ENCODE data around the gene C3orf20. TPM values are rescaled to one million over a fixed set of nuclear protein-coding genes. Genes with fewer than 3 reads are reported as not detected.
"Not testable (repeated sequence)": the region's sequence is repeated elsewhere in the genome, so short reads cannot be mapped to it uniquely, and the experiment has no call there.

C3orf20 gene
- total RNA-seq, 1 experiment from 2014 or later, result 0.03 TPM

DNA sequence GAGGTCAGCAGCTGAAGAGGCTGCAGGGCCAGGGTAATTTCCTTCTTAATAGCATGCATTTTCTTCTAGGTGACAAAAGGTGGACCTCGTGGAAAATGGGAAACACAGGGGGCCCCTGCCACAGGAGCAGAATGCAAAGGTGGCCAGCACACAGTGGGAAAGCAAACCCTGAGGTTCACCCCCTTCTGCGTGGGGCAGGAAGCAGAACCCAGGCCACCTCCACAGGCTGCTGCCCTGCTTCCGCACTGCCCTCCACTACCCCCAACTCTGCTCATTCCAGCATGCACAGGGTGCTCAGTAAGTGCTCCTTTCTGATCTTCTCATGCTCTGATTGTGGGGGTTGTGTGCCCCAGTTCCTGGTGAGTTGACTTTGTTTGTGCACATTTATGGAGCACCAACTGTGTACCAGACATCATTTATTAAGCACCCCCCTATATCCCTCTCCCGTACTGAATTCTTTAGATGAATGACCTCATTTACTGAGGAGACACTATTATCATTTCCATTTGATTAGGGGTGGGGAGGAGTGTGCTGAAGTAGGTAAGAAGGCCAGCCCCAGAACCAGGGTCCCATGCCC is 131.1 kb downstream of the C3orf20 start:
- no peaks in the 10 kb centered on the region for H3K36me3 ChIP-seq
- no peak for DNase-seq
- H3K4me3 ChIP-seq, result no peak overlapping the region
- H3K27me3 ChIP-seq, result peaks cover 4% of the 10 kb centered on the region; the same call in 1 of the 2 replicates
- no peaks in the 10 kb centered on the region for H3K9me3 ChIP-seq

DNA sequence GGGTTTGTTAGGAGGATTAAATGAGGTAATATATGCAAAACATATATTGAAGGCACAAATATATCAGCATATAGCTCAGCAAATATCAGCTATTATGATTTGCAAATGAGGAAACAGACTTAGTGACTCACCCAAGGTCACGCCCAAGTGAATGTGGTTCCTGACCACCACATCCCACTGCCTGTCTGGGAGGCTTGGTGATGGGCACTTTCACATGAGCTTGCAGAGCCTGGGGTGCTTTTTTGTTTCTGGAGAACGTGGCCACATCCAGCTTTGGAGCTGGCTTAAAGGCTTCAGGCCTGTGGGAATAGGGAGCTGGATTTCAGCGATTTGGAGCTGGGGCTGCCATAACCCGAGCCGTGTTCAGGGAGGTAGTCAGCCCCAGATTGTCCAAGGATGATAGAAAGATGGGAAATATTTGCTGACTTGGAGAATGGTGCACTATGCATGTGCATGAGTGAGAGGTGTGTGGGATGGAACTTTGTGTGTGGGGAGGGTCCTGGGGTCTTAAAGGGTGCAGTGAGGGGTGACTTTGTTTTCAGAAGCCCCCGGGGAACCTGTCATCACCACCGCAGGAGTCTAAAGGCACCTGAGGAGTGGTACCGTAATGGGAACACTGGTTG is 131.8 kb downstream of the C3orf20 start:
- DNase-seq, result no peak
- Histone ChIP-seq H3K9me3 (no peaks in the 10 kb centered on the region), H3K36me3 (no peaks in the 10 kb centered on the region), H3K27me3 (peaks cover 8% of the 10 kb centered on the region; the same call in 1 of the 2 replicates), H3K4me3 (no peak overlapping the region)

DNA sequence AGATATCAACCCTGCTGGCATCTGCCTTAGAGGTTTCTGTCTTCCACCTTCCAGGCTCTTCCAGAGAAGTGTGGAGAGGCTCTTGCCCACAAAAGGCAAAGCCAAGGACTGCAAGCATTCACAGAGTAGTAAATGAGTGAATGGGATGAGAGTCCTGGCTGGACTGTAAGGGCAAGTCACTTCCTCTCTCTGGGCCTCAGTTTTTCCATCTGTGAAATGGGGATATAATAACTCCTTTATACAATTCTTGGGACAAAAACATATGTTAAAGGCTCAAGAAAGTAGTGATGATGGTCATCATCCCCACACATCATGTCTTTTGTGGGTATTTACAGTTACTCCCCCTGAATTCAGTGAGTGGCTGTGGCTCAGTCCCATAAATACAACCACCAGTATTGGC is 133.1 kb downstream of the C3orf20 start:
- no peak overlapping the region for H3K4me3 ChIP-seq
- H3K9me3 ChIP-seq, result no peaks in the 10 kb centered on the region
- H3K36me3 ChIP-seq, result no peaks in the 10 kb centered on the region
- no peak for DNase-seq
- peaks cover 8% of the 10 kb centered on the region; the same call in 1 of the 2 replicates for H3K27me3 ChIP-seq

DNA sequence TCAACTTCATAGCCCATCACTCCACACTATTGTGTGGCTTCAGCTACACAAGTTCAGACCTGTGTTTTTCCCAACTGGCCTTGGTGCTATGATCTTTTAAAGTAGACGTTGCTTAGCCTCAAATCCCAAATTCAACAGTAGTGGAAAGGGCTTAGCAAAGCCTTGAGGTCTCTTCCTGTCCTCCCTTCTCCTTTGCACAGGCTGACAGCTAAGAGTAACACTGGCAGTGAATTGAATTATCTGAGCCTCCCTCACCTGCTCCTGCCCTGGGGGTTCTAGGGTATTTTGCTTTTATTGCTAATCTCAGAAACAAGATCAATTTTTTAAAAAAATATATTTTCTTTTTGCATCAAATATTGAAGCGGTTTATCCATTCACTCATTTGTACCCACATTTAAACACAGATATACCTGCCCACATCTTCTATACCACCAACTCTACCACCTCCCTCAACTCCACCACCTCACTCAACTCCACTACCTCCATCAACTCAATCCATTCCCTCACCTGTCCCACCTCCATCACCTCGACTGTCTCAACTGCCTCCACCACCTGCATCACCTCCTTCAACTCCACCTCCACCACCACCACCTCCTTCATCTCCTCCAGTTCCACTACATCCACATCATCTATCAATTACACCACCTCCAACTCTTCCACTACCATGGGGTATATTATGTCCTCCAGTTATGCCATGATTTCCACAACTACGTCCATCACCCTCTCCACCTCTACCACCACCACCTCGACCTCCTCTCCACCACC is 133.7 kb downstream of the C3orf20 start:
- DNase-seq, result no peak
- peaks cover 8% of the 10 kb centered on the region; the same call in 1 of the 2 replicates for H3K27me3 ChIP-seq
- H3K4me3 ChIP-seq, result no peak overlapping the region

DNA sequence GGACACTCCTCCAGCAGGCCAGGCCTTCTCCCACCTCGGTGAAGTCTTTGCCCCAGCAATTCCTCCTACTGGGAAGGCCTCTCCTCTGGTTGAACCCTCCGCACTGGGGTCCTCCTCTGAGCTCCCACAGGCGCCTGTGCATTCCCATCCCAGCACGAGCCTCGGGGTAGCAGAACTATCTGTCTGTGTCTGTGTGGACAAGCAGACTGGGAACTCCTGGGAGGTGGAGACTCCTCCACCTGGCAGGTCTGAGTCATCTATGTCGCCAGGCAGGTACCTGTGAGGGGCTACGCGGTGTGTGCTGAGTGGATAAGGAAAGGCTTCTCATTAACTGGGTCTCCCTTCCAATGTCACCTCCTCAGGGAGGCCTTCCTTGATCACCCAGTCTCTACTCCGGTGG is 134.7 kb downstream of the C3orf20 start:
- not testable (repeated sequence) for DNase-seq, H3K9me3 ChIP-seq, H3K36me3 ChIP-seq, H3K27me3 ChIP-seq, H3K4me3 ChIP-seq

More for the DNA sequence above, 133.7 kb downstream of the C3orf20 start:
- Histone ChIP-seq H3K36me3 (no peaks in the 10 kb centered on the region), H3K9me3 (no peaks in the 10 kb centered on the region)

DNA sequence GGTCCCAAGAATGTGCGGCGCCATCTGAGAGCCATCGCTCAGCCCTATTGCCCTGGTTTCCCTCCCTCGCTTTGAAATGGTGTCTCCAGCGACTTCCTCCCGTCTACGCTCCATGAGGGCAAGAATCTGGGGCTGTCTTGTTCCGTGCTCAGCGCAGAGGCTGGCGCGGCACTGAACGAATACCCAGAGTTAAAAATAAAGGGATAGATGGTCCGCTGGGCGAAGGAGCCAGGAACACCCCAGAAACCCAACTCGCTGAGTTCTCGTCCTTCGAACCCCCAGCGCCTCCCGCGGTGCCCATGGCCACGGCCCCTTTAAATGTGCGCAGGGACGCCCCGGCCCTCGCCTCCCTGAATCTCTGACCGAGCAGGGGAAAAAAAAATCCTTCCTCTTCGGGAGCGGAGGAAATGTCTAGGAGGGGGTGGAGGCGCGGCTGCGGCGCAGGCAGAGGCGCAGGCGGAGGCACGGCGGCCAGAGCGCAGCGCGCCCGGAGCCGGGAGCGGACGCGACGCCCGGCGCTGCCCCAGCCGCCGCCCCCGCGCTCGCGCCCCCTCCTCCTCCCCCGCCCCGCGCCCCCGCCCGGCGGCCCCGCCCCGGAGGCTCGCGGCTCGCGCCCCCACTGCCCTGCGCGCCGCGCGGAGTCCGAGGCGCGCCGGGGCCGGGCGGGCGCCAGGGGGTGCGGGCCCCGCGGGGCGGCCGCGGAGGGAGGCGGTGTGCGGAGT is 135.3 kb downstream of the C3orf20 start:
- peaks cover 8% of the 10 kb centered on the region; the same call in 1 of the 2 replicates for H3K27me3 ChIP-seq
- H3K4me3 ChIP-seq, result no peak overlapping the region; the same call in 1 of the 2 replicates
- no peaks in the 10 kb centered on the region for H3K36me3 ChIP-seq
- H3K9me3 ChIP-seq, result no peaks in the 10 kb centered on the region
- no peak for DNase-seq

DNA sequence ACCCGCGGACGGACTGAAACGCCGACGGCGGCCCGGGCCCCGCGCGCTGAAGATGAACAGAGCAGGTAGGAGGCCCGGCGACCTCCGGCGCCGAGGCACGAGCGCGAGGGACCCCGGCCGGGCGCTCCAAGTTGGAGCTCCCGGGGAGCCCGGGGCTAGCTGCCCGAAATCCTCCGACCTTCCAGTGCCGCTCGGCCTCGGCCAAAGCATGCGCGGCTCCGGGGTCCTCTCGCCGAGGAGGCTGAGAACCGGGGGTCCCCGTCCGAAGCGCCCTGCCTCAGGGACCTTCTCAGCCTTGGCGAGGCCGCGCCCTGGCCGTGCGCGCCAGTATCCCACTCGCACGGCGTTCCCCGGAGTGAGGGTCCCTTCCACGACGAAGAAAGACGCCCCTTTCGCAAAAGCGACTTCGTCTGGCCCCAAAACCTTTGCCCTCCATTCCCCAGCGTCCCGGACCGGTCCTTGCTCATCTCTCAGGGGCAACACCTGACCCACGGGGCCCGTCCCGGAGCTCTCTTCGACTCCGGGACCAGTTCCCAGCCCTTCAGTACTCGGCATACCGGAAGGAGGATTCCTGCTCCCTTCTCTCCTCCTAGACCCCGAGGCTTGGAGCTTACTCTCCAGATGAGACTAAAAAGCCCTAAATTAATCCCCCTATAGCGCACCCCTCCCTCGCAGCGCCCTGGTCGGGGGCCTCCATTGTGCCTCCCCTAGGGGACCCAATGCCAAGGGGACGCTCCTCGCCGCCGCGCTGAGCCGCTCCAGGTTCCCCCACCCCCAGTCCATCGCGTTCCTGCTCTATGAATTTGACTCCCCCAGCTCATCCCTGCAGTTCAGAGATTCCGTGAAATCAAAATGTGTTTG is 136.1 kb downstream of the C3orf20 start:
- Histone ChIP-seq H3K36me3 (no peaks in the 10 kb centered on the region), H3K27me3 (peaks cover 8% of the 10 kb centered on the region; the same call in 1 of the 2 replicates), H3K9me3 (no peaks in the 10 kb centered on the region), H3K4me3 (peak overlapping the region; percentile 13; the same call in 1 of the 2 replicates)
- no peak for DNase-seq

DNA sequence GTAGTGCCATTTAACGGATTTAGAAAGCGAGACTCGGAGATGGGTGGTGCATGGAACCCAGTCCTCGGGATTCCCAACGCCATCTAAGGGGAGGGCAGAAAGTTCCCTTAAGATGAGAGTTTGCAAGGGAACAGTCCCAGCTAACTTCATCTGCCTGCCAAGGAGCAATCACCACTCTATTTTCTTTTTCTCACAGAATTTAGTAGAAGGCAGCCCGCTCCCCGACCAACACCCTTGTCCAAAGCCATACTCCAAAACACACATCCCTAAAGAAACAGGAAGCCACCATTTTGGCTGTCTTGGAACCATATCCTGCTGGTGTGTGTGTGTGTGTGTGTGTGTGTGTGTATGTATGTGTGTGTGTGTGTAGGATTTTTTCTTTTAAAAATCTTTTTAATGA is 136.7 kb downstream of the C3orf20 start:
- DNase-seq, result no peak
- no peaks in the 10 kb centered on the region for H3K36me3 ChIP-seq
- H3K4me3 ChIP-seq, result no peak overlapping the region
- H3K27me3 ChIP-seq, result peaks cover 8% of the 10 kb centered on the region; the same call in 1 of the 2 replicates
- H3K9me3 ChIP-seq, result no peaks in the 10 kb centered on the region

DNA sequence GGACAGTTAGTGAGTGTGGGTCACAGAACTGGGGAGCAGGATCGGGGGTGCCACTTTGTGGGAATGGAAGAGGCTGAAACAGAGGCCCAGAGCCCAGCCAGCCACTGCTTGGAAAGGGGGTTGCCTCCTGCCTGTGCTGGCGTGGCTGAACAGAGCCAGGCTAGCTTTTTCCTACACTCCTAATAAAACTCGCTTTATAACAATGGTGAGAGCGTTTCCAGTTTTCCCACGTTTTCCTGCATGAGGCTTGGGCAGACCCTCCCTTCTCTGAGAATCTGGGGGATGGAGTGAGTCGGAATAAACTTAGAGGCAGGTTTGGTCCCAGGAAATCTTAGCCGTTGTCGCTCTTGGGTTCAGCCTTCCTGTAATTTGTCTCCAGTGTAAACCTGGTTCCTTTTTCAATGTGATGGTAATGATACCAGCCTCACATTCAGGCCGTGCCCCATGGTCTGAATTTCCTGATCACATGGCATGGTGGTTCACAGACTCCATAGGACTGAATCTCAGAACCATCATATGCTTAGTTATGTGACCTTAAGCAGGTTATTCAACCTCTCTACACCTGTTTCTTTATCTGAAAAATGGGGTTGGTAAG is 137.4 kb downstream of the C3orf20 start:
- Histone ChIP-seq H3K36me3 (no peaks in the 10 kb centered on the region), H3K4me3 (no peak overlapping the region), H3K9me3 (no peaks in the 10 kb centered on the region), H3K27me3 (peaks cover 8% of the 10 kb centered on the region; the same call in 1 of the 2 replicates)
- no peak for DNase-seq

DNA sequence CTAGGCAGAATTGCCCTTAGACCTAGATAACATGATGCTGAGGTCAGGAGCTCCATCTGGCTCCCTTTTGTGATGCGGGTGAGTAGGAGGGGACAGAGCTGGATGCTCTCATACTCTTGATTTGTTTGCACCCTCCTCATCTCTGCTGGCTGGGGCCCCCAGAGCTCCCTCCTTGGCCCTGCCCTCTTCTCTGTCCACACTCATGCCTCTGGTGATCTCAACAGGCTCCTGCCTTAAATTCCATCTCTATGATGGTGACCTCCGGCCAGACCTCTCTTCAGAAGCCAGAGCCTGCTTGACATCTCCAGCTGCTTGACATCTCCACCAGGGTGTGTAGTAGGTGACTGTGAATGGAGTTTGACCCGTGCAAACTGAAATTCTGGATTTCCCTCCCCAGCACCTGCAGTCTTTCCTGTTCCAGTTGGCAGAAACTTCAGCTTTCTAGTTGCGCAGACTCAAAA is 139.5 kb downstream of the C3orf20 start:
- H3K36me3 ChIP-seq, result no peaks in the 10 kb centered on the region
- H3K4me3 ChIP-seq, result no peak overlapping the region
- peaks cover 8% of the 10 kb centered on the region; the same call in 1 of the 2 replicates for H3K27me3 ChIP-seq
- no peaks in the 10 kb centered on the region for H3K9me3 ChIP-seq
- DNase-seq, result no peak

DNA sequence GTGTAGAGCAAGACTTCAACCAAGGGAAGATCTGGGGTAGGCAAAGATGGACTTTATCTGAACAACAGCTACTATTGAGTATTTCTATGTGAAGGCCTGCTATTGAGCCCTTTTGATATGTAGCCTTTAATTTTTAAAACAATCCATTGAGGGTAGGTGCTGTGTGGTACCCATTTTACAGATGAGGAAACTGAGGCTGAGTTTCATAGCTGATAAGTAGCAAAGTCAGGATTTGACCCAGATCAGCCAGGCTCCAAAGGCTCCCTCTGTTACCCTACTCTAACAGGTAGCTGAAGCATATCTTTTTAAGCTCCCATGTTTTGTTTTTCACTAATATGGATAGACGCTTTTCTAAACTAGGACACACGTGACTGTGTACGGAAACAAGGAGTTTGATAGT is 141.4 kb downstream of the C3orf20 start:
- Histone ChIP-seq H3K4me3 (no peak overlapping the region), H3K36me3 (no peaks in the 10 kb centered on the region), H3K27me3 (peaks cover 1% of the 10 kb centered on the region; the same call in 1 of the 2 replicates), H3K9me3 (no peaks in the 10 kb centered on the region)
- DNase-seq, result no peak

DNA sequence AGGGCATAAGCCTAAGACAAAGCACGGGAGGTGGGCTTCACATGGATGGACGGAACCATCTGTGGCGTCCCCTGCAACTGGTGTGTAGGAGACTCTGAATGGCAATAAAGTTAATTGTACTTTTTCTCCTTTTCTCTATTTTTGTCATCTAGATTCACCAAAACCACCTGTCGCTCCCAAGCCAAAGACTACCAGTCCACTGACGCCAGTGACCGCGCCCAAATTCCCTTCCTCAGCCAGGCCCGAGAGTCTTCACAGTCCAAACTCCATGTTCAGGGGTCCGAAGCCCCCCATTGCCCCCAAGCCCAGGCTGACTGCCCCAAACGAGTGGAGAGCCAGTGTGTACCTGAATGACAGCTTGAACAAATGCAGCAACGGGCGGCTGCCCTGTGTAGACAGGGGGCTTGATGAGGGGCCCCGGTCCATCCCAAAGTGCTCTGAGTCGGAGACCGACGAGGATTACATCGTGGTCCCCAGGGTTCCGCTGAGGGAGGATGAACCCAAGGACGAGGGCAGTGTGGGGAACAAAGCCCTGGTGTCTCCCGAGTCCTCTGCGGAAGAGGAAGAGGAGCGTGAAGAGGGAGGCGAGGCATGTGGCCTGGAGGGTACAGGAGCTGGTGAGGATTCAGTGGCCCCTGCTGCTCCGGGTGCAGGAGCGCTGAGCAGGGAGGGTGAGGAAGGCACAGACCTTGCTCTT is 144.0 kb downstream of the C3orf20 start, which contains the start of gene FGD5:
Gene FGD5 (plus strand): TSS at position 159 of the 697 bp plus-strand sequence. CDS start 110 bp downstream, at position 269.
- Histone ChIP-seq H3K36me3 (no peaks in the 10 kb centered on the region), H3K4me3 (no peak within 1 kb of the TSS), H3K27me3 (no peaks in the 10 kb centered on the region), H3K9me3 (no peaks in the 10 kb centered on the region)
- no peak for DNase-seq

DNA sequence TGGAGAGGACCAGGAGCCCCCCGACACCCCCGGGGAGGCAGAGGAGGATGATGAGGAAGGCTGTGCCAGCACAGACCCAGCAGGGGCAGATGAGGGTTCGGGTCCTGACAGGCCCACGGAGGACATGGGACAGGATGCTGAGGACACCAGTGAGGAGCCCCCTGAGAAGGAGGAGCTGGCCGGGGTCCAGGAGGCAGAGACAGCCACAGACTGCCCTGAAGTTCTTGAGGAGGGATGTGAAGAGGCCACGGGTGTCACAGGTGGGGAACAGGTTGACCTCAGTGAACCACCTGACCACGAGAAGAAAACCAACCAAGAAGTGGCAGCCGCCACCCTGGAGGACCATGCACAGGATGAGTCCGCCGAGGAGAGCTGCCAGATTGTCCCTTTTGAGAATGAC is 144.7 kb downstream of the C3orf20 start:
- no peak overlapping the region for H3K4me3 ChIP-seq
- no peaks in the 10 kb centered on the region for H3K27me3 ChIP-seq
- DNase-seq, result no peak
- H3K36me3 ChIP-seq, result no peaks in the 10 kb centered on the region
- no peaks in the 10 kb centered on the region for H3K9me3 ChIP-seq

DNA sequence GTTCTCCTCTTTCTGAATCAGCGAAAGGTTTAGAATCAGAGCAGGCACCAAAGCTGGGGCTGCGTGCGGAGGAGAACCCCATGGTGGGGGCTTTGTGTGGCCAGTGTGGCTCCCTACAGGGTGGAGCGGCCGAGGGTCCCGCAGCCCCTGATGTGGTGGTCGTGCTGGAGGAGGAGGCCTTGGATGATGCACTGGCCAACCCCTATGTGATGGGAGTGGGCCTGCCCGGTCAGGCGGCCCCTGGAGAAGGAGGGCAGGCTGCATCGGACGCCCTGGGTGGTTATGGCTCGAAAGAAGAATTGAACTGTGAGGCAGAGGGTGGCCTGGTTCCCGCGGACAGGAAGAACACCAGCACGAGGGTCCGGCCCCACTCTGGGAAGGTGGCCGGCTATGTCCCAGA is 145.2 kb downstream of the C3orf20 start:
- Histone ChIP-seq H3K4me3 (no peak overlapping the region), H3K9me3 (no peaks in the 10 kb centered on the region), H3K27me3 (no peaks in the 10 kb centered on the region), H3K36me3 (no peaks in the 10 kb centered on the region)
- DNase-seq, result no peak

DNA sequence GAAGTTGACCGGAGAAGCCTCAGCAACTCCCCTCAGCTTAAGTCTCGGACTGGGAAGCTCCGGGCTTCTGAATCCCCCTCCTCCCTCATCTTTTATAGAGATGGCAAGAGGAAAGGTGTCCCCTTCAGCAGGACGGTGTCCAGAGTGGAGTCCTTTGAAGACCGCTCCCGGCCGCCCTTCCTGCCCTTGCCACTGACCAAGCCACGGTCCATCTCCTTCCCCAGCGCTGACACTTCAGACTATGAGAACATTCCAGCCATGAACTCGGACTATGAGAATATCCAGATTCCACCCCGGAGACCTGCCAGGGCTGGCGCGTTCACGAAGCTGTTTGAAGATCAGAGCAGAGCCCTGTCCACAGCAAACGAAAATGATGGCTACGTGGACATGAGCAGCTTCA is 146.2 kb downstream of the C3orf20 start:
- H3K9me3 ChIP-seq, result no peaks in the 10 kb centered on the region
- H3K27me3 ChIP-seq, result no peaks in the 10 kb centered on the region
- no peak for DNase-seq
- no peak overlapping the region for H3K4me3 ChIP-seq
- H3K36me3 ChIP-seq, result no peaks in the 10 kb centered on the region

Measured in MG63 (cell line).